ENCODE results near the gene SLC39A11. TPM values are rescaled to one million over a fixed set of nuclear protein-coding genes. Genes with fewer than 3 reads are reported as not detected.

Gene SLC39A11
- total RNA-seq, 1 experiment from 2014 or later = 15.2 TPM

DNA sequence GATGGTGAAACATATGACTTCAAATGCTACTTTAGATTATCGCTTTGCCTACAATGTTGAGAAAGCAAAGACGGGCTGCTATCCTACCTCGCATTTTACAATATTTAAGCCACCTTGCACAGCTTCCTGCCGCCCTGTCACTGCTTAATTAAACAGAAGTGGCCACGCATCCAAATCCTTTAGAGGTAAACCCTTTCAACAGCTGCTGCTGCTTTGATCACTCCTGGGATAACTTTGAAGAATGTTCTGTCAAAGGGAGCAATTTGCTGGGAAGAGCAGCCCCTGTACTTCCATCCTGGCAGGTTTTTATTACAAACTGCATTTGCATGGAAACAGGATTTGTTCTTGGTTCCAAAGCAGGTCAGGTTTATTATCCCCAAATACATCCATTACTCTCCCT lies 48.1 kb upstream of the SLC39A11 start:
- H3K23ac ChIP-seq (ENCODE audit: insufficient read length, low read depth, low read length) = no peak overlapping the region
- no peak overlapping the region for H3K18ac ChIP-seq (ENCODE audit: insufficient read length, low read depth, low read length)
- H4K5ac ChIP-seq (ENCODE audit: insufficient read length, low read depth, low read length) = no peak overlapping the region
- H3K79me1 ChIP-seq (ENCODE audit: insufficient read depth, low read depth, low read length, poor library complexity, severe bottlenecking) = no peaks in the 10 kb centered on the region
- H2BK15ac ChIP-seq (ENCODE audit: low read depth, low read length) = no peak overlapping the region
- H3K27ac Mint-ChIP-seq = no peak overlapping the region
- no peak overlapping the region for H4K91ac ChIP-seq (ENCODE audit: insufficient read length, low read depth, low read length)
- H3K4me2 ChIP-seq (ENCODE audit: insufficient read depth, insufficient read length, low read length) = no peak overlapping the region
- H2BK5ac ChIP-seq (ENCODE audit: insufficient read length, low read length) = no peak overlapping the region
- no peaks in the 10 kb centered on the region for H3K79me2 ChIP-seq (ENCODE audit: insufficient read depth, low read length)
- peaks cover 3 to 5% of the 10 kb centered on the region in 2 experiments; a peak in 2 of 4 replicates for H3K4me1 Mint-ChIP-seq
- H3K56ac ChIP-seq (ENCODE audit: insufficient read length, low read depth, low read length) = no peak overlapping the region
- H4K20me1 ChIP-seq (ENCODE audit: control insufficient read depth, insufficient read depth, insufficient read length) = no peaks in the 10 kb centered on the region
- H3K9ac ChIP-seq (ENCODE audit: extremely low read depth, insufficient read length, low read length) = no peak overlapping the region
- no peak overlapping the region for H3K4ac ChIP-seq (ENCODE audit: low read depth, low read length)
- H2AK5ac ChIP-seq (ENCODE audit: insufficient read length, low read length) = no peak overlapping the region
- no peak overlapping the region for H3K14ac ChIP-seq (ENCODE audit: insufficient read depth, low read length)
- peaks cover 0 to 6% (median 5%) of the 10 kb centered on the region in 3 experiments; a peak in 3 of 7 replicates for H3K36me3 Mint-ChIP-seq (ENCODE audit: insufficient read depth in 1 of 3, low read depth in 3 of 3)
- H2BK12ac ChIP-seq (ENCODE audit: insufficient read length, low read depth, low read length) = no peak overlapping the region
- H3K23me2 ChIP-seq (ENCODE audit: insufficient read length, low read depth, low read length, poor library complexity, severe bottlenecking) = peaks cover 4% of the 10 kb centered on the region
- DNase-seq = no peak
- WGBS (ENCODE audit: extremely low coverage, insufficient read length, low lambda C conversion rate) = no CpG with 5 or more reads among the region's 5 CpGs
- TF ChIP-seq, protein P1, sequence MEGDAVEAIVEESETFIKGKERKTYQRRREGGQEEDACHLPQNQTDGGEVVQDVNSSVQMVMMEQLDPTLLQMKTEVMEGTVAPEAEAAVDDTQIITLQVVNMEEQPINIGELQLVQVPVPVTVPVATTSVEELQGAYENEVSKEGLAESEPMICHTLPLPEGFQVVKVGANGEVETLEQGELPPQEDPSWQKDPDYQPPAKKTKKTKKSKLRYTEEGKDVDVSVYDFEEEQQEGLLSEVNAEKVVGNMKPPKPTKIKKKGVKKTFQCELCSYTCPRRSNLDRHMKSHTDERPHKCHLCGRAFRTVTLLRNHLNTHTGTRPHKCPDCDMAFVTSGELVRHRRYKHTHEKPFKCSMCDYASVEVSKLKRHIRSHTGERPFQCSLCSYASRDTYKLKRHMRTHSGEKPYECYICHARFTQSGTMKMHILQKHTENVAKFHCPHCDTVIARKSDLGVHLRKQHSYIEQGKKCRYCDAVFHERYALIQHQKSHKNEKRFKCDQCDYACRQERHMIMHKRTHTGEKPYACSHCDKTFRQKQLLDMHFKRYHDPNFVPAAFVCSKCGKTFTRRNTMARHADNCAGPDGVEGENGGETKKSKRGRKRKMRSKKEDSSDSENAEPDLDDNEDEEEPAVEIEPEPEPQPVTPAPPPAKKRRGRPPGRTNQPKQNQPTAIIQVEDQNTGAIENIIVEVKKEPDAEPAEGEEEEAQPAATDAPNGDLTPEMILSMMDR (conservative IDR thresholded peaks at IDR 0.05) = no peak
- peaks cover 7% of the 10 kb centered on the region for H3K27me3 Mint-ChIP-seq (ENCODE audit: low read depth)
- H3K27me3 ChIP-seq (ENCODE audit: insufficient read depth, low read length) = no peaks in the 10 kb centered on the region
- H2AFZ ChIP-seq (ENCODE audit: low read length) = no peak overlapping the region
- peaks cover 4 to 8% of the 10 kb centered on the region in 2 experiments; a peak in 4 of 5 replicates for H3K9me3 Mint-ChIP-seq
- H3K9me3 ChIP-seq (ENCODE audit: control insufficient read depth, low read depth, low read length) = no peaks in the 10 kb centered on the region
- H3K4me1 ChIP-seq (ENCODE audit: insufficient read depth, low read length) = no peaks in the 10 kb centered on the region
- H2BK120ac ChIP-seq (ENCODE audit: low read depth, low read length, poor library complexity, severe bottlenecking) = no peak overlapping the region
- H3K4me3 Mint-ChIP-seq = no peak overlapping the region
- H3T11ph ChIP-seq (ENCODE audit: low read length) = no peak overlapping the region
- H2BK20ac ChIP-seq (ENCODE audit: low read depth, low read length, poor library complexity, severe bottlenecking) = no peak overlapping the region
- no peak overlapping the region for H3K27ac ChIP-seq (ENCODE audit: insufficient read length, low read depth, low read length)
- H4K8ac ChIP-seq (replicated peaks; ENCODE audit: insufficient read length, low read depth, low read length) = no peak overlapping the region
